ENCODE measurements around the gene FCHSD1. TPM values are rescaled to one million over a fixed set of nuclear protein-coding genes. Genes with fewer than 3 reads are reported as not detected.

FCHSD1 gene
- total and polyA plus RNA-seq, 10 of the 15 experiments (the other 5 are each of a cell fraction or from before 2014, with no cell fraction given) = 0.97 to 22.8 (median 10.7) TPM

DNA sequence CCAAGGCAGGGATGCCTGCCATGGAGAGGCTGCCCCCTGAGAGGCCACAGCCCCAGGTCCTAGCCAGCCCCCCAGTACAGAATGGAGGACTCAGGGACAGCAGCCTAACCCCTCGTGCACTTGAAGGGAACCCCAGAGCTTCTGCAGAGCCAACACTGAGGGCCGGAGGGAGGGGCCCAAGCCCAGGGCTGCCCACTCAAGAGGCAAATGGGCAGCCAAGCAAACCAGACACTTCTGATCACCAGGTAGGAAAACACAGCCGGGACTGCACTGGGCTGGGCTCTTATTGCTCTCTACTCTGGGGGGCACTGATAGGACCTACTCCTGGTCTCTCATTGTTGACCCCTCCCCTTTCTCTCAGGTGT lies 11.2 kb downstream of the FCHSD1 start:
- FAIRE-seq (no peak), ATAC-seq (no peak), DNase-seq (ENCODE audit: low read depth, low spot score) (no peak)
- Histone ChIP-seq H3K9ac (ENCODE audit: control insufficient read depth, insufficient read depth, low read length) (no peak overlapping the region), H3K4me2 (ENCODE audit: control insufficient read depth, insufficient read depth) (no peak overlapping the region), H3K79me2 (ENCODE audit: control insufficient read depth, insufficient read depth, low read length) (peaks cover 28% of the 10 kb centered on the region), H3K36me3 (ENCODE audit: control insufficient read depth in 2 of 2, insufficient read depth in 2 of 2, low read length in 1 of 2) (no peaks in the 10 kb centered on the region; a peak in 2 of 4 replicates), H3K27me3 (replicated peaks in 1 of 2; ENCODE audit: control insufficient read depth in 2 of 2, insufficient read depth in 2 of 2, low read length in 1 of 2) (no peaks in the 10 kb centered on the region), H2AFZ (ENCODE audit: control insufficient read depth, low read depth, low read length) (no peak overlapping the region), H3K4me1 (ENCODE audit: control insufficient read depth, insufficient read depth, low read length) (peaks cover 23% of the 10 kb centered on the region), H3K4me3 (no peak overlapping the region), H4K20me1 (ENCODE audit: control insufficient read depth, insufficient read depth) (no peaks in the 10 kb centered on the region), H3K27ac (ENCODE audit: control insufficient read depth, insufficient read depth) (no peak overlapping the region), H3K9me3 (replicated peaks; ENCODE audit: control insufficient read depth, insufficient read depth, low read length) (no peaks in the 10 kb centered on the region)
- ChIA-PET POLR2A (no interaction called here), SMC1A (ENCODE audit: uncharacterized antibody, unreplicated experiment) (interaction anchor here (12.9 kb wide), 1 partner anchor 22 kb away, joined by 245 read pairs; the partner anchor contains the start of gene DIAPH1), CTCF (interaction anchor here (0.6 to 11.2 kb wide), 5 partner anchors 17 to 500 kb away, joined by 3 to 118 read pairs (median 6); partner anchors contain the start of gene DIAPH1), RAD21 (ENCODE audit: unreplicated experiment) (interaction anchor here (3.5 kb wide), 1 partner anchor 48 kb away, joined by 22 read pairs; no protein-coding TSS in a partner anchor)
- BruUV-seq (replicated peaks) = no TSS peak
- in situ Hi-C loops (cut with MboI) = no loop called here
- WGBS (ENCODE audit: insufficient coverage, insufficient replicate concordance, low lambda C conversion rate, missing lambda C conversion rate) = 97% methylated on average over 3 of the region's 3 CpGs
- intact Hi-C loops (cut with micrococcal nuclease; ENCODE audit: unreplicated experiment) = no loop called here
- TF ChIP-seq, protein P1, sequence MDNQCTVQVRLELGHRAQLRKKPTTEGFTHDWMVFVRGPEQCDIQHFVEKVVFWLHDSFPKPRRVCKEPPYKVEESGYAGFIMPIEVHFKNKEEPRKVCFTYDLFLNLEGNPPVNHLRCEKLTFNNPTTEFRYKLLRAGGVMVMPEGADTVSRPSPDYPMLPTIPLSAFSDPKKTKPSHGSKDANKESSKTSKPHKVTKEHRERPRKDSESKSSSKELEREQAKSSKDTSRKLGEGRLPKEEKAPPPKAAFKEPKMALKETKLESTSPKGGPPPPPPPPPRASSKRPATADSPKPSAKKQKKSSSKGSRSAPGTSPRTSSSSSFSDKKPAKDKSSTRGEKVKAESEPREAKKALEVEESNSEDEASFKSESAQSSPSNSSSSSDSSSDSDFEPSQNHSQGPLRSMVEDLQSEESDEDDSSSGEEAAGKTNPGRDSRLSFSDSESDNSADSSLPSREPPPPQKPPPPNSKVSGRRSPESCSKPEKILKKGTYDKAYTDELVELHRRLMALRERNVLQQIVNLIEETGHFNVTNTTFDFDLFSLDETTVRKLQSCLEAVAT (IDR thresholded peaks at IDR 0.05) = no peak
- no peak for TF ChIP-seq DPF2 (IDR thresholded peaks at IDR 0.05)
- TF ChIP-seq FOXM1 (IDR thresholded peaks at IDR 0.05; ENCODE audit: low read depth, low read length) = no peak
- TF ChIP-seq IRF4 (IDR thresholded peaks at IDR 0.05; ENCODE audit: low read depth, low read length) = no peak
- TF ChIP-seq CREM (IDR thresholded peaks at IDR 0.05; ENCODE audit: low read depth) = no peak
- TF ChIP-seq, protein P2, sequence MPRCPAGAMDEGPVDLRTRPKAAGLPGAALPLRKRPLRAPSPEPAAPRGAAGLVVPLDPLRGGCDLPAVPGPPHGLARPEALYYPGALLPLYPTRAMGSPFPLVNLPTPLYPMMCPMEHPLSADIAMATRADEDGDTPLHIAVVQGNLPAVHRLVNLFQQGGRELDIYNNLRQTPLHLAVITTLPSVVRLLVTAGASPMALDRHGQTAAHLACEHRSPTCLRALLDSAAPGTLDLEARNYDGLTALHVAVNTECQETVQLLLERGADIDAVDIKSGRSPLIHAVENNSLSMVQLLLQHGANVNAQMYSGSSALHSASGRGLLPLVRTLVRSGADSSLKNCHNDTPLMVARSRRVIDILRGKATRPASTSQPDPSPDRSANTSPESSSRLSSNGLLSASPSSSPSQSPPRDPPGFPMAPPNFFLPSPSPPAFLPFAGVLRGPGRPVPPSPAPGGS (IDR thresholded peaks at IDR 0.05; ENCODE audit: borderline replicate concordance, insufficient read depth, low read depth, low read length, poor library complexity, severe bottlenecking) = no peak
- TF ChIP-seq HDAC2 (IDR thresholded peaks at IDR 0.05) = no peak
- TF ChIP-seq MTA3 (IDR thresholded peaks at IDR 0.05; ENCODE audit: borderline replicate concordance, low read length) = no peak
- TF ChIP-seq, protein P3, sequence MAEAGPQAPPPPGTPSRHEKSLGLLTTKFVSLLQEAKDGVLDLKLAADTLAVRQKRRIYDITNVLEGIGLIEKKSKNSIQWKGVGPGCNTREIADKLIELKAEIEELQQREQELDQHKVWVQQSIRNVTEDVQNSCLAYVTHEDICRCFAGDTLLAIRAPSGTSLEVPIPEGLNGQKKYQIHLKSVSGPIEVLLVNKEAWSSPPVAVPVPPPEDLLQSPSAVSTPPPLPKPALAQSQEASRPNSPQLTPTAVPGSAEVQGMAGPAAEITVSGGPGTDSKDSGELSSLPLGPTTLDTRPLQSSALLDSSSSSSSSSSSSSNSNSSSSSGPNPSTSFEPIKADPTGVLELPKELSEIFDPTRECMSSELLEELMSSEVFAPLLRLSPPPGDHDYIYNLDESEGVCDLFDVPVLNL (IDR thresholded peaks at IDR 0.05; ENCODE audit: low read depth, low read length) = no peak
- no peak for TF ChIP-seq SPI1 (IDR thresholded peaks at IDR 0.05; ENCODE audit: borderline replicate concordance, insufficient read depth, low read depth, low read length)
- no peak for TF ChIP-seq RUNX3 (IDR thresholded peaks at IDR 0.05; ENCODE audit: low read length)
- TF ChIP-seq, protein P4, sequence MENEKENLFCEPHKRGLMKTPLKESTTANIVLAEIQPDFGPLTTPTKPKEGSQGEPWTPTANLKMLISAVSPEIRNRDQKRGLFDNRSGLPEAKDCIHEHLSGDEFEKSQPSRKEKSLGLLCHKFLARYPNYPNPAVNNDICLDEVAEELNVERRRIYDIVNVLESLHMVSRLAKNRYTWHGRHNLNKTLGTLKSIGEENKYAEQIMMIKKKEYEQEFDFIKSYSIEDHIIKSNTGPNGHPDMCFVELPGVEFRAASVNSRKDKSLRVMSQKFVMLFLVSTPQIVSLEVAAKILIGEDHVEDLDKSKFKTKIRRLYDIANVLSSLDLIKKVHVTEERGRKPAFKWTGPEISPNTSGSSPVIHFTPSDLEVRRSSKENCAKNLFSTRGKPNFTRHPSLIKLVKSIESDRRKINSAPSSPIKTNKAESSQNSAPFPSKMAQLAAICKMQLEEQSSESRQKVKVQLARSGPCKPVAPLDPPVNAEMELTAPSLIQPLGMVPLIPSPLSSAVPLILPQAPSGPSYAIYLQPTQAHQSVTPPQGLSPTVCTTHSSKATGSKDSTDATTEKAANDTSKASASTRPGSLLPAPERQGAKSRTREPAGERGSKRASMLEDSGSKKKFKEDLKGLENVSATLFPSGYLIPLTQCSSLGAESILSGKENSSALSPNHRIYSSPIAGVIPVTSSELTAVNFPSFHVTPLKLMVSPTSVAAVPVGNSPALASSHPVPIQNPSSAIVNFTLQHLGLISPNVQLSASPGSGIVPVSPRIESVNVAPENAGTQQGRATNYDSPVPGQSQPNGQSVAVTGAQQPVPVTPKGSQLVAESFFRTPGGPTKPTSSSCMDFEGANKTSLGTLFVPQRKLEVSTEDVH (IDR thresholded peaks at IDR 0.05; ENCODE audit: low read depth, partially characterized antibody) = no peak
- no peak for TF ChIP-seq POU2F2 (IDR thresholded peaks at IDR 0.05; ENCODE audit: borderline replicate concordance, low read depth, low read length)
- TF ChIP-seq, protein P5, sequence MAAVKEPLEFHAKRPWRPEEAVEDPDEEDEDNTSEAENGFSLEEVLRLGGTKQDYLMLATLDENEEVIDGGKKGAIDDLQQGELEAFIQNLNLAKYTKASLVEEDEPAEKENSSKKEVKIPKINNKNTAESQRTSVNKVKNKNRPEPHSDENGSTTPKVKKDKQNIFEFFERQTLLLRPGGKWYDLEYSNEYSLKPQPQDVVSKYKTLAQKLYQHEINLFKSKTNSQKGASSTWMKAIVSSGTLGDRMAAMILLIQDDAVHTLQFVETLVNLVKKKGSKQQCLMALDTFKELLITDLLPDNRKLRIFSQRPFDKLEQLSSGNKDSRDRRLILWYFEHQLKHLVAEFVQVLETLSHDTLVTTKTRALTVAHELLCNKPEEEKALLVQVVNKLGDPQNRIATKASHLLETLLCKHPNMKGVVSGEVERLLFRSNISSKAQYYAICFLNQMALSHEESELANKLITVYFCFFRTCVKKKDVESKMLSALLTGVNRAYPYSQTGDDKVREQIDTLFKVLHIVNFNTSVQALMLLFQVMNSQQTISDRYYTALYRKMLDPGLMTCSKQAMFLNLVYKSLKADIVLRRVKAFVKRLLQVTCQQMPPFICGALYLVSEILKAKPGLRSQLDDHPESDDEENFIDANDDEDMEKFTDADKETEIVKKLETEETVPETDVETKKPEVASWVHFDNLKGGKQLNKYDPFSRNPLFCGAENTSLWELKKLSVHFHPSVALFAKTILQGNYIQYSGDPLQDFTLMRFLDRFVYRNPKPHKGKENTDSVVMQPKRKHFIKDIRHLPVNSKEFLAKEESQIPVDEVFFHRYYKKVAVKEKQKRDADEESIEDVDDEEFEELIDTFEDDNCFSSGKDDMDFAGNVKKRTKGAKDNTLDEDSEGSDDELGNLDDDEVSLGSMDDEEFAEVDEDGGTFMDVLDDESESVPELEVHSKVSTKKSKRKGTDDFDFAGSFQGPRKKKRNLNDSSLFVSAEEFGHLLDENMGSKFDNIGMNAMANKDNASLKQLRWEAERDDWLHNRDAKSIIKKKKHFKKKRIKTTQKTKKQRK (IDR thresholded peaks at IDR 0.05; ENCODE audit: low read depth, low read length) = no peak
- no peak for TF ChIP-seq POLR2AphosphoS2 (IDR thresholded peaks at IDR 0.05; ENCODE audit: low read depth, low read length)
